ENCODE measurements around the gene ABCB4. TPM values are rescaled to one million over a fixed set of nuclear protein-coding genes. Genes with fewer than 3 reads are reported as not detected.

Gene ABCB4
- total and polyA plus RNA-seq, 2 of the 8 experiments (the other 6 are each of a cell fraction or from before 2014, with no cell fraction given) = 0.54 to 0.60 TPM

- TF ChIP-seq RBBP5 (IDR thresholded peaks at IDR 0.05; ENCODE audit: borderline replicate concordance, low read depth, low read length) (no peak), E2F6 (IDR thresholded peaks at IDR 0.05) (no peak), TBP (IDR thresholded peaks at IDR 0.05; ENCODE audit: low read depth, low read length) (no peak), BRCA1 (IDR thresholded peaks at IDR 0.05; ENCODE audit: low read depth, low read length) (no peak), EP300 (IDR thresholded peaks at IDR 0.05; ENCODE audit: borderline replicate concordance in 1 of 2, low read depth in 2 of 2, low read length in 2 of 2) (no peak), POU5F1 (IDR thresholded peaks at IDR 0.05; ENCODE audit: low read depth, low read length) (no peak)
These were observed 41.8 kb upstream of the ABCB4 start (continued) for GRCh38 chr7:87517136-87517815.
